ENCODE measurements around the gene CASK.
"Not testable (repeated sequence)": the region's sequence is repeated elsewhere in the genome, so short reads cannot be mapped to it uniquely, and the experiment has no call there.

Gene CASK

DNA sequence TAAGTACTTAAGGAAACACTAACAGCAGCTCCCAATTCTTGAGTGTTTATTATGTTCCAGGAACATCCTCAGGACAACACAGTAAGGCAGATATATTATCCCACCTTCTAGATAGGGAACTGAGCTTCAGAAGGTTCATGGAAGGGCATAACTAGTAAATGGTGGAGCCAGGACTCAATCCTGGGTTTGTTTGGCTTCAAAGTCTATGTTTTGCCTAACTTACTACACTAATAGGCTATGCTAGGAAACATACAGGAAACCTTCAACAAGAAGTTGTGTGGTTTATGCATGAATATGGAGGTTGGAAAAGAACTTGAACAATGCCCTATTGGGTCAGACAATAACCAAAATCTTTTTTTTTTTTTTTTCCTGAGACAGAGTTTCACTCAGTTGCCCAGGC lies 307.1 kb downstream of the CASK start:
- Histone ChIP-seq H3K27me3 (ENCODE audit: insufficient read depth, low read length, poor library complexity) (no peaks in the 10 kb centered on the region), H3K79me2 (ENCODE audit: insufficient read depth, low read length) (no peaks in the 10 kb centered on the region), H2AFZ (ENCODE audit: low read depth, low read length) (no peak overlapping the region), H4K20me1 (ENCODE audit: insufficient read depth, low read length) (no peaks in the 10 kb centered on the region), H3K27ac (ENCODE audit: low read length) (no peak overlapping the region), H3K9me3 (ENCODE audit: insufficient read depth, low read length, severe bottlenecking) (no peaks in the 10 kb centered on the region), H3K4me2 (ENCODE audit: insufficient read depth, low read length) (no peak overlapping the region), H3K4me1 (ENCODE audit: insufficient read depth, low read length) (no peaks in the 10 kb centered on the region), H3K36me3 (ENCODE audit: insufficient read depth, low read length) (peaks cover 4% of the 10 kb centered on the region; the same call in 1 of the 2 replicates), H3K4me3 (ENCODE audit: low read depth in 1 of 2, low read length in 2 of 2) (no peak overlapping the region), H3K9ac (ENCODE audit: low read depth, low read length) (no peak overlapping the region)
- DNase-seq (no peak), ATAC-seq (ENCODE audit: insufficient read depth, low read depth) (no peak)
- TF ChIP-seq, protein P1, sequence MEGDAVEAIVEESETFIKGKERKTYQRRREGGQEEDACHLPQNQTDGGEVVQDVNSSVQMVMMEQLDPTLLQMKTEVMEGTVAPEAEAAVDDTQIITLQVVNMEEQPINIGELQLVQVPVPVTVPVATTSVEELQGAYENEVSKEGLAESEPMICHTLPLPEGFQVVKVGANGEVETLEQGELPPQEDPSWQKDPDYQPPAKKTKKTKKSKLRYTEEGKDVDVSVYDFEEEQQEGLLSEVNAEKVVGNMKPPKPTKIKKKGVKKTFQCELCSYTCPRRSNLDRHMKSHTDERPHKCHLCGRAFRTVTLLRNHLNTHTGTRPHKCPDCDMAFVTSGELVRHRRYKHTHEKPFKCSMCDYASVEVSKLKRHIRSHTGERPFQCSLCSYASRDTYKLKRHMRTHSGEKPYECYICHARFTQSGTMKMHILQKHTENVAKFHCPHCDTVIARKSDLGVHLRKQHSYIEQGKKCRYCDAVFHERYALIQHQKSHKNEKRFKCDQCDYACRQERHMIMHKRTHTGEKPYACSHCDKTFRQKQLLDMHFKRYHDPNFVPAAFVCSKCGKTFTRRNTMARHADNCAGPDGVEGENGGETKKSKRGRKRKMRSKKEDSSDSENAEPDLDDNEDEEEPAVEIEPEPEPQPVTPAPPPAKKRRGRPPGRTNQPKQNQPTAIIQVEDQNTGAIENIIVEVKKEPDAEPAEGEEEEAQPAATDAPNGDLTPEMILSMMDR (IDR thresholded peaks at IDR 0.05; ENCODE audit: borderline replicate concordance, extremely low read depth, low read length, poor library complexity, severe bottlenecking) = no peak
- no peak for TF ChIP-seq EZH2 (IDR thresholded peaks at IDR 0.05; ENCODE audit: borderline replicate concordance, low read depth, low read length, severe bottlenecking)

DNA sequence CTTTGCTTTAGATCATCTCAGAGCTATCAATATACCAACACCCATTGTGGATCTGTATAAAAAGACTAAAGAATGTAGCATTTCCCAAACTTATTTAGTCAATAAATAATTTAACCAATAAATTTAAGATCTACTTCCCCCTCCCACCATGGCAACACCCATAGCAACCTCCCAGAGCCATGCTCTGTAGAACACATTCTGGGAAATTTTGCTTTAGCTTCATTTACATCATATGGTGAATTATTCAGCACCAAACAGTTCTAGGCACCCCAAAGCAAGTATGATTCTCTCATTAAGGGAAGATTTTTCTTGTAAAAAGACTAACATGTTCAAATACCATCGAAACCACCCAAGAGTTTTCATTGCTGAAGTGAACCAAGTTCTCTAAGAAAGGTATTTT lies 315.1 kb downstream of the CASK start:
- no peak overlapping the region for H3K4me3 ChIP-seq (ENCODE audit: low read depth in 1 of 2, low read length in 2 of 2)
- H4K20me1 ChIP-seq (ENCODE audit: insufficient read depth, low read length) = no peaks in the 10 kb centered on the region
- no peaks in the 10 kb centered on the region for H3K9me3 ChIP-seq (ENCODE audit: insufficient read depth, low read length, severe bottlenecking)
- DNase-seq (no peak), ATAC-seq (ENCODE audit: insufficient read depth, low read depth) (no peak)
- H3K36me3 ChIP-seq (ENCODE audit: insufficient read depth, low read length) = peaks cover 24% of the 10 kb centered on the region; the same call in 1 of the 2 replicates
- H3K4me2 ChIP-seq (ENCODE audit: insufficient read depth, low read length) = no peak overlapping the region
- H3K9ac ChIP-seq (ENCODE audit: low read depth, low read length) = no peak overlapping the region
- no peaks in the 10 kb centered on the region for H3K4me1 ChIP-seq (ENCODE audit: insufficient read depth, low read length)
- H3K27me3 ChIP-seq (ENCODE audit: insufficient read depth, low read length, poor library complexity) = no peaks in the 10 kb centered on the region
- H3K79me2 ChIP-seq (ENCODE audit: insufficient read depth, low read length) = no peaks in the 10 kb centered on the region
- no peak overlapping the region for H3K27ac ChIP-seq (ENCODE audit: low read length)
- H2AFZ ChIP-seq (ENCODE audit: low read depth, low read length) = no peak overlapping the region
- TF ChIP-seq EZH2 (IDR thresholded peaks at IDR 0.05; ENCODE audit: borderline replicate concordance, low read depth, low read length, severe bottlenecking) = no peak
- TF ChIP-seq, protein P1 (IDR thresholded peaks at IDR 0.05; ENCODE audit: borderline replicate concordance, extremely low read depth, low read length, poor library complexity, severe bottlenecking) = no peak

DNA sequence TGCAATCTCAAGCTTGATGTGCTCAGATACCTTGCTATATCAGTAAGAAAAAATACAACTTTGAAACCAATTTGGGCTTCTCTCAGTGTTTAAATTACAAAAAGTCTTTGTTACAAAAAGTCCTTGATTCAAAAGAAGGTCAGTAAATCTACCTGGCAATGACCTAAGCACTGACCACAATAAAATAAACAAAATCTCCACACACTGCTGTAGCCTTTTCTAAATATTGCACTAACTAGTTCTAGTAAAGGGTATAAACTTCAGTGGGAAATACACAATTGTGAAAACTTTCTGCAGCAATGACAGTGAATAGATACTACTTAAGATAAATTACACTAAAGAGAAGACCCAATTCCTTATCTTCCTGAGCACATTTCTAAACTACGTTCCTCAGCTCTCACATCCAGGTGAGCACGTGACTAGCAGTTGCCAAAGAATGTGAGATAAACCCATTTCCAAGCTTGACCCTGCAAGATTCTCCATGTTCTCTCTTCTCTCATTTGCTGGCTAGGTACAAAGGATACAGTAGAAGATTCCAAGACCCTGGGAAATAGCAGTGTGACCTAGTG lies 316.0 kb downstream of the CASK start:
- Histone ChIP-seq H3K27me3 (ENCODE audit: insufficient read depth, low read length, poor library complexity) (no peaks in the 10 kb centered on the region), H3K4me2 (ENCODE audit: insufficient read depth, low read length) (no peak overlapping the region), H2AFZ (ENCODE audit: low read depth, low read length) (no peak overlapping the region), H3K4me1 (ENCODE audit: insufficient read depth, low read length) (no peaks in the 10 kb centered on the region), H3K9me3 (ENCODE audit: insufficient read depth, low read length, severe bottlenecking) (no peaks in the 10 kb centered on the region), H3K4me3 (ENCODE audit: low read depth in 1 of 2, low read length in 2 of 2) (no peak overlapping the region), H3K9ac (ENCODE audit: low read depth, low read length) (no peak overlapping the region), H3K27ac (ENCODE audit: low read length) (no peak overlapping the region), H3K36me3 (ENCODE audit: insufficient read depth, low read length) (peaks cover 24% of the 10 kb centered on the region; the same call in 1 of the 2 replicates), H3K79me2 (ENCODE audit: insufficient read depth, low read length) (no peaks in the 10 kb centered on the region), H4K20me1 (ENCODE audit: insufficient read depth, low read length) (no peaks in the 10 kb centered on the region)
- DNase-seq (no peak), ATAC-seq (ENCODE audit: insufficient read depth, low read depth) (no peak)
- TF ChIP-seq, protein P1 (IDR thresholded peaks at IDR 0.05; ENCODE audit: borderline replicate concordance, extremely low read depth, low read length, poor library complexity, severe bottlenecking) = no peak
- TF ChIP-seq EZH2 (IDR thresholded peaks at IDR 0.05; ENCODE audit: borderline replicate concordance, low read depth, low read length, severe bottlenecking) = no peak

DNA sequence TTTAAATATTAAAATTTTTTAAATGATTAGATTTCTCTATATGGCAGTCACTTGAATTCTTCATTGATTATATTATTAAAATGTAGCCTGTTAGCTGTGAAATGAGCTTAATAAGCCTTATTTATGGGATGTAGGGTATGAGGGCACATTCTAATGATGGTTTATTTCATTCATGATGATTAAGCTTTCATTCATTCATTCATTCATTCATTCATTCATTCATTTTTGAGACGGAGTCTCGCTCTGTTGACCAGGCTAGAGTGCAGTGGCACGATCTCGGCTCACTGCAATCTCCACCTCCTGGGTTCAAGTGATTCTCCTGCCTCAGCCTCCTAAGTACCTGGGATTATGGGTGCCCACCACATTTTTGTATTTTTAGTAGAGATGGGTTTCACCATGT lies 317.3 kb downstream of the CASK start:
- H3K27me3 ChIP-seq (ENCODE audit: insufficient read depth, low read length, poor library complexity); H3K4me2 ChIP-seq (ENCODE audit: insufficient read depth, low read length); H3K79me2 ChIP-seq (ENCODE audit: insufficient read depth, low read length); DNase-seq; H3K4me3 ChIP-seq (ENCODE audit: low read depth in 1 of 2, low read length in 2 of 2); H4K20me1 ChIP-seq (ENCODE audit: insufficient read depth, low read length); H3K9me3 ChIP-seq (ENCODE audit: insufficient read depth, low read length, severe bottlenecking); H3K27ac ChIP-seq (ENCODE audit: low read length); ATAC-seq (ENCODE audit: insufficient read depth, low read depth); H3K4me1 ChIP-seq (ENCODE audit: insufficient read depth, low read length); H2AFZ ChIP-seq (ENCODE audit: low read depth, low read length); H3K9ac ChIP-seq (ENCODE audit: low read depth, low read length): not testable (repeated sequence)
- H3K36me3 ChIP-seq (ENCODE audit: insufficient read depth, low read length) = peaks cover 24% of the 10 kb centered on the region; the same call in 1 of the 2 replicates

Data from DND-41 (cell line).